Activated B cell treated with CpG ODN at 0.5 μM for 24 hours (primary cell): ENCODE measurements around the gene CARD11. TPM values are rescaled to one million over a fixed set of nuclear protein-coding genes. Genes with fewer than 3 reads are reported as not detected.

ENCODE experiments used
- ATAC-seq: fragments of 200-7000 bp; cut with Tn5 transposase; one replicate; pipeline ENCODE4 v1.10.0; 2021; ENCODE audit warnings: low read depth, mild to moderate bottlenecking, moderate library complexity
- CTCF ChIA-PET: fragments of 350-600 bp; sonication (Branson Sonifier 250); formaldehyde crosslinking; loops from one replicate; lab custom pipeline; 2021; ENCODE audit warnings: antibody characterized with exemption; lab: Charles Lee
- POLR2A ChIA-PET: fragments of 350-600 bp; sonication (Branson Sonifier 250); formaldehyde crosslinking; loops from one replicate; lab custom pipeline; 2021; ENCODE audit warnings: antibody characterized with exemption; lab: Charles Lee
- DNase-seq: peaks from one replicate; pipeline ENCODE4 v3.0.0; 2022
- H3K27ac Mint-ChIP-seq: one replicate; pipeline ENCODE4 v1.8.0; 2020; ENCODE audit warnings: mixed read lengths
- H3K27me3 Mint-ChIP-seq: one replicate; pipeline ENCODE4 v1.8.0; 2021; ENCODE audit warnings: mixed read lengths
- H3K36me3 Mint-ChIP-seq: one replicate; pipeline ENCODE4 v1.8.0; 2021; ENCODE audit warnings: low read depth, mixed read lengths
- H3K4me1 Mint-ChIP-seq: one replicate; pipeline ENCODE4 v1.8.0; 2021; ENCODE audit warnings: mixed read lengths
- H3K4me3 Mint-ChIP-seq: one replicate; pipeline ENCODE4 v1.8.0; 2020; ENCODE audit warnings: mild to moderate bottlenecking, mixed read lengths
- H3K9me3 Mint-ChIP-seq: one replicate; pipeline ENCODE4 v1.8.0; 2020; ENCODE audit warnings: mixed read lengths
- CTCF ChIP-seq: fragments of 200-600 bp; IDR thresholded peaks from one replicate; pipeline ENCODE4 v1.8.0; 2022; ENCODE audit warnings: antibody characterized with exemption, mild to moderate bottlenecking
- intact Hi-C: fragments of 100-400 bp; cut with micrococcal nuclease; formaldehyde crosslinking; loops from one replicate; pipeline ENCODE4 v1.15.1; 2024
- total RNA-seq: library from RNA; stranded (reverse); gene quantifications from 2 replicates; pipeline ENCODE4 v1.2.3, GENCODE V29; 2022

CARD11 gene
- total RNA-seq, 1 donor from 2014 or later, result 114 TPM

DNA sequence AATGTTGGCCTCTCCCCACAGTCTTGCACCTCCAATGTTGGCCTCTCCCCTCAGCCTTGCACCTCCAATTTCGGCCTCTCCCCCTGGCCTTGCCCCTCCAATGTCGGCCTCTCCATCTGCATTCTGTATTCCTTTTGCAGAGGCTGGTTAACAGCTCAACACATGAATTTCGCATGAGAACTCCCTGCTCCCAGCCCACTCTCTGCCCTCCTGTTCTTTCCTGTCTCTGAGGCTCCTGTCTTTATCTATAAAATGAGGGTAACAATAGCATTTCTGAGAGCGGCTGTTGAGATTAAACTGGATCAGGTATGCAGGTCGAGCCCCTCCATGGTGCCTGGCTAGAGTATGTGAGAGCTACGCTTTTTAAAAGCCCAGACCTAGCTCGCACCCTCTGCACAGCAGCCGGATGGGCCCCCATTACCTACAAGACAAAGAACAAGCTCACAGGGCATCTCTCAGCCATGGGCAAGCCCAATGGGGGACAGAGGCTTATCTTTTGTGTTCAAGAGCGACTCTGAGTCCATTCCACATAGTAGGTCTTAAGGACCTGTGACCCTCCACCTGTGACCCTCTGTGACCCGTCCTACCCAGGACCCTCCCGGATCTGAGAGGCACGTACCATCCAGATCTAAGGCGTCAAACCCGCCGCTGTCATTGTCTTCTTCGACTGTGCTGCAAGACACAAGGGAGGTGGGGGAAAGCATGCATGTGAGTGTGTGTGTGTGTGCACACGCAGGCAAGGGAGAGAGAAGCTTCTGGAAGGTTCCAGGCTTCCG is 117.4 kb downstream of the CARD11 start:
- TF ChIP-seq CTCF, result no peak
- H3K4me1 Mint-ChIP-seq, result no peaks in the 10 kb centered on the region
- no peak overlapping the region for H3K4me3 Mint-ChIP-seq
- ATAC-seq (no peak), DNase-seq (no peak)
- H3K36me3 Mint-ChIP-seq, result peaks cover 74% of the 10 kb centered on the region
- intact Hi-C loops, result no loop called here
- ChIA-PET CTCF (no interaction called here), POLR2A (interaction anchor here (0.5 to 0.6 kb wide), 2 partner anchors 56 to 115 kb away, joined by 4 to 5 read pairs; no protein-coding TSS in a partner anchor)
- no peaks in the 10 kb centered on the region for H3K9me3 Mint-ChIP-seq
- no peaks in the 10 kb centered on the region for H3K27me3 Mint-ChIP-seq
- no peak overlapping the region for H3K27ac Mint-ChIP-seq

DNA sequence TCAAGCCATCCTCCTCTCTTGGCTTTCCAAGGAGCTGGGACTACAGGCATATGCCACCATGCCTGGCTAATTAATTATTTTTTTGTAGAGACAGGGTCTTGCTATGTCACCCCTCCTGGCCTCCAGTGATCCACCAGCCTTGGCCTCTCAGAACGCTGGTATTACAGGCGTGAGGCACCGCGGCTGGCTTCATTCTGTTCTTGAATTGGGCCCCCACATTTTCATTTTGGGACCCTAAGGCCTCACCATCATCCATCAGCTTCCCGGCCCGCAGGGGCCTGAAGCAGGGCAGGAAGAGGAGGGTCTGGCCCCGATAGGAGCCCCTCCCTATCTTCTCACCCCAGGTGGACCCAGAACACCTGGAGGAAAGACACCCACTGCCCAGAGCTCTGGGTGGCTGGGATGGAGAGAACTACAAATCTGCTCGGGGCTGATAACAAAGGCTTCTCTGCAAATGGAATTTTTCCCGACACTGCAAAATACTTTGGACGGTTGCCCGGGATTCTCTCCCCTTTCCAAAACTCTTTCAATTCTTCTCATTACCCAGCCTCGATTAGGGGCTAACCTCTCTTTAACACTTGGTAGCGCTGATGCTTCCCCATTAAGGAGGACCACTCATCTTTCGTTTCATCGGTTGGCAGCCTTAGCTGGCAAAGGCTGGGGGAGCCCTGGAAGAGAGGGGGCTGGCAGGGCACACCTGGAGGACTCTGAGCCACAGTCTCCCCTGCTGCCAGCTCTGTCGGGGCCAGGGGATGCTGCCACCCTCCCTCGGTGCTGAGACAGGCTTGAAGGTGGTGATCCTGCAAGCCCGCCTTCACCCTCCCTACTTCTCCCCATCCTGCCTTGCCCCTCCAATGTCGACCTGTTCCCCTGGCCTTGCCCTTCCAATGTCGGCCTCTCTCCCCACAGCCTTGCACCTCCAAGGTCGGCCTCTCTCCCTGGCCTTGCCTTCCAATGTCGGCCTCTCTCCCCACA is 118.5 kb downstream of the CARD11 start:
- ATAC-seq (no peak), DNase-seq (no peak)
- no peaks in the 10 kb centered on the region for H3K4me1 Mint-ChIP-seq
- no peak for TF ChIP-seq CTCF
- H3K27me3 Mint-ChIP-seq, result no peaks in the 10 kb centered on the region
- H3K9me3 Mint-ChIP-seq, result peaks cover 5% of the 10 kb centered on the region
- POLR2A ChIA-PET, result interaction anchor here (0.9 kb wide), 1 partner anchor 9 kb away, joined by 3 read pairs; no protein-coding TSS in a partner anchor
- H3K4me3 Mint-ChIP-seq, result no peak overlapping the region
- H3K36me3 Mint-ChIP-seq, result peaks cover 74% of the 10 kb centered on the region
- no peak overlapping the region for H3K27ac Mint-ChIP-seq
- CTCF ChIA-PET, result no interaction called here
- intact Hi-C loops, result no loop called here

GRCh38 chr7:2923886-2924574 is 119.6 kb downstream of the CARD11 start:
- Mint-ChIP-seq H3K27me3 (no peaks in the 10 kb centered on the region), H3K9me3 (peaks cover 7% of the 10 kb centered on the region), H3K36me3 (peaks cover 79% of the 10 kb centered on the region), H3K4me3 (no peak overlapping the region), H3K4me1 (no peaks in the 10 kb centered on the region), H3K27ac (no peak overlapping the region)
- ChIA-PET POLR2A (interaction anchor here (0.6 kb wide), 1 partner anchor 54 kb away, joined by 4 read pairs; no protein-coding TSS in a partner anchor), CTCF (no interaction called here)
- DNase-seq (no peak), ATAC-seq (no peak)
- intact Hi-C loops, result no loop called here
- TF ChIP-seq CTCF, result no peak

GRCh38 chr7:2923291-2923781 is 120.3 kb downstream of the CARD11 start:
- peaks cover 82% of the 10 kb centered on the region for H3K36me3 Mint-ChIP-seq
- no peak for TF ChIP-seq CTCF
- ChIA-PET POLR2A (no interaction called here), CTCF (no interaction called here)
- DNase-seq (no peak), ATAC-seq (no peak)
- no peak overlapping the region for H3K27ac Mint-ChIP-seq
- H3K27me3 Mint-ChIP-seq, result no peaks in the 10 kb centered on the region
- intact Hi-C loops, result no loop called here
- no peaks in the 10 kb centered on the region for H3K4me1 Mint-ChIP-seq
- no peak overlapping the region for H3K4me3 Mint-ChIP-seq
- peaks cover 7% of the 10 kb centered on the region for H3K9me3 Mint-ChIP-seq
